OCI-LY1 (cell line): ENCODE measurements around the gene PLEKHA6.

Experiments used
- CTCF ChIP-seq: fragments of 200-600 bp; sonication (generic), shearing (Covaris generic); IDR thresholded peaks from 2 replicates; pipeline ENCODE4 v1.5.1; 2017; ENCODE audit warnings: mild to moderate bottlenecking, antibody characterized with exemption, low read length, moderate library complexity, mixed read lengths
- EZH2 ChIP-seq: fragments of 200-600 bp; sonication (generic), shearing (Covaris generic); IDR thresholded peaks from 2 replicates; pipeline ENCODE4 v1.8.0; 2017; ENCODE audit warnings: borderline replicate concordance, mixed run types, mild to moderate bottlenecking, antibody characterized with exemption, low read length, moderate library complexity, mixed read lengths

- TF ChIP-seq CTCF = no peak
- TF ChIP-seq EZH2 = no peak
These were observed 22.7 kb downstream of the PLEKHA6 start for GRCh38 chr1:204337036-204337429.
